ENCODE data around the gene COL1A2. TPM values are rescaled to one million over a fixed set of nuclear protein-coding genes. Genes with fewer than 3 reads are reported as not detected.

The COL1A2 gene
- total RNA-seq, 6 donors from 2014 or later = 40.0 to 607 (median 204) TPM

DNA sequence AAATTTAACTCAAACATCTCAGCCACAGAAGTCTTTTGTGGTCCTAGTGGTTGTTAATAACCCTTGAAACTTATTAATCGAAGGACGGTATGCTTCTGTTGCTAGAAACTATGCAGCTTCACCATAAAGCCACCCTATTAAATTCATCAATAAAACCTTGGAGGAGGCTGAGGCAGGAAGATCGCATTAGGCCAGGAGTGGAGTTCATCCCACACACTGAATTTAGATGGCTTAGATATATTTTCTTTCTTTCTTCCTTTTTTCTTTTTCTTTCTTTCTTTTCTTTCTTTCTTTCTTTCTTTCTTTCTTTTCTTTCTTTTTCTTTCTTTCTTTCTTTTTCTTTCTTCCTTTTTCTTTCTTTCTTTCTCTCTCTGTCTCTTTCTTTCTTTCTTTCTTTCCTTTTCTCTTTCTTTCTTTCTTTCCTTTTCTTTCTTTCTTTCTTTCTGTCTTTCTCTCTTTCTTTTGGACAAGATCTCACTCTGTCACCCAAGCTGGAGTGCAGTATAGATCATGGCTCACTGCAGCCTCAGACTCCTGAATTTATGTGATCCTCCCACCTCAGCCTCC is 84.0 kb downstream of the COL1A2 start:
- Histone ChIP-seq H3K27ac (no peak overlapping the region), H3K9me3 (no peaks in the 10 kb centered on the region), H3K36me3 (no peaks in the 10 kb centered on the region), H3K4me1 (no peaks in the 10 kb centered on the region), H3K27me3 (no peaks in the 10 kb centered on the region), H3K4me3 (no peak overlapping the region)
- 61 to 83% methylated on average over 3 of the region's 3 CpGs for WGBS, 2 donors
- TF ChIP-seq, protein P1, sequence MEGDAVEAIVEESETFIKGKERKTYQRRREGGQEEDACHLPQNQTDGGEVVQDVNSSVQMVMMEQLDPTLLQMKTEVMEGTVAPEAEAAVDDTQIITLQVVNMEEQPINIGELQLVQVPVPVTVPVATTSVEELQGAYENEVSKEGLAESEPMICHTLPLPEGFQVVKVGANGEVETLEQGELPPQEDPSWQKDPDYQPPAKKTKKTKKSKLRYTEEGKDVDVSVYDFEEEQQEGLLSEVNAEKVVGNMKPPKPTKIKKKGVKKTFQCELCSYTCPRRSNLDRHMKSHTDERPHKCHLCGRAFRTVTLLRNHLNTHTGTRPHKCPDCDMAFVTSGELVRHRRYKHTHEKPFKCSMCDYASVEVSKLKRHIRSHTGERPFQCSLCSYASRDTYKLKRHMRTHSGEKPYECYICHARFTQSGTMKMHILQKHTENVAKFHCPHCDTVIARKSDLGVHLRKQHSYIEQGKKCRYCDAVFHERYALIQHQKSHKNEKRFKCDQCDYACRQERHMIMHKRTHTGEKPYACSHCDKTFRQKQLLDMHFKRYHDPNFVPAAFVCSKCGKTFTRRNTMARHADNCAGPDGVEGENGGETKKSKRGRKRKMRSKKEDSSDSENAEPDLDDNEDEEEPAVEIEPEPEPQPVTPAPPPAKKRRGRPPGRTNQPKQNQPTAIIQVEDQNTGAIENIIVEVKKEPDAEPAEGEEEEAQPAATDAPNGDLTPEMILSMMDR (IDR thresholded peaks at IDR 0.05) = no peak
- TF ChIP-seq POLR2AphosphoS5 (IDR thresholded peaks at IDR 0.05) = no peak
- no peak for TF ChIP-seq POLR2A (IDR thresholded peaks at IDR 0.05)
- TF ChIP-seq EP300 (IDR thresholded peaks at IDR 0.05) = no peak
- no peak for DNase-seq
- ATAC-seq (ENCODE audit: low FRiP score in 2 of 2) = no peak

Other genes starting within 250 kb of the COL1A2 start
- 10 to 100 TPM; 10.1 to 52.9 (median 24.7) TPM for gene CASD1, start 114.9 kb downstream of the COL1A2 start, total RNA-seq